Measurements from ENCODE around the gene GMIP. TPM values are rescaled to one million over a fixed set of nuclear protein-coding genes. Genes with fewer than 3 reads are reported as not detected.

Gene GMIP
- total and polyA plus RNA-seq, 2 of the 13 experiments (the other 11 are each of a cell fraction or from before 2014, with no cell fraction given), result 1.5 to 1.8 TPM

GRCh38 chr19:19663256-19664120 is 20.0 kb upstream of the GMIP start, which contains the start of gene ATP13A1 (continued):
- TF ChIP-seq SMAD9 (CRISPR knock-in tag; IDR thresholded peaks at IDR 0.05), result no peak
- TF ChIP-seq POLR2G (IDR thresholded peaks at IDR 0.05; ENCODE audit: low read depth, low read length), result peak; percentile 87
- TF ChIP-seq PRMT3 (CRISPR knock-in tag; IDR thresholded peaks at IDR 0.05; ENCODE audit: borderline replicate concordance, low read depth), result no peak
- TF ChIP-seq ERF (CRISPR knock-in tag; IDR thresholded peaks at IDR 0.05), result peak; percentile 81
- TF ChIP-seq ZNF674 (CRISPR knock-in tag; IDR thresholded peaks at IDR 0.05; ENCODE audit: low read depth), result no peak
- TF ChIP-seq RNF2 (conservative IDR thresholded peaks at IDR 0.05; ENCODE audit: low read depth), result no peak; the same call in 1 of the 2 replicates
- TF ChIP-seq, protein P1, sequence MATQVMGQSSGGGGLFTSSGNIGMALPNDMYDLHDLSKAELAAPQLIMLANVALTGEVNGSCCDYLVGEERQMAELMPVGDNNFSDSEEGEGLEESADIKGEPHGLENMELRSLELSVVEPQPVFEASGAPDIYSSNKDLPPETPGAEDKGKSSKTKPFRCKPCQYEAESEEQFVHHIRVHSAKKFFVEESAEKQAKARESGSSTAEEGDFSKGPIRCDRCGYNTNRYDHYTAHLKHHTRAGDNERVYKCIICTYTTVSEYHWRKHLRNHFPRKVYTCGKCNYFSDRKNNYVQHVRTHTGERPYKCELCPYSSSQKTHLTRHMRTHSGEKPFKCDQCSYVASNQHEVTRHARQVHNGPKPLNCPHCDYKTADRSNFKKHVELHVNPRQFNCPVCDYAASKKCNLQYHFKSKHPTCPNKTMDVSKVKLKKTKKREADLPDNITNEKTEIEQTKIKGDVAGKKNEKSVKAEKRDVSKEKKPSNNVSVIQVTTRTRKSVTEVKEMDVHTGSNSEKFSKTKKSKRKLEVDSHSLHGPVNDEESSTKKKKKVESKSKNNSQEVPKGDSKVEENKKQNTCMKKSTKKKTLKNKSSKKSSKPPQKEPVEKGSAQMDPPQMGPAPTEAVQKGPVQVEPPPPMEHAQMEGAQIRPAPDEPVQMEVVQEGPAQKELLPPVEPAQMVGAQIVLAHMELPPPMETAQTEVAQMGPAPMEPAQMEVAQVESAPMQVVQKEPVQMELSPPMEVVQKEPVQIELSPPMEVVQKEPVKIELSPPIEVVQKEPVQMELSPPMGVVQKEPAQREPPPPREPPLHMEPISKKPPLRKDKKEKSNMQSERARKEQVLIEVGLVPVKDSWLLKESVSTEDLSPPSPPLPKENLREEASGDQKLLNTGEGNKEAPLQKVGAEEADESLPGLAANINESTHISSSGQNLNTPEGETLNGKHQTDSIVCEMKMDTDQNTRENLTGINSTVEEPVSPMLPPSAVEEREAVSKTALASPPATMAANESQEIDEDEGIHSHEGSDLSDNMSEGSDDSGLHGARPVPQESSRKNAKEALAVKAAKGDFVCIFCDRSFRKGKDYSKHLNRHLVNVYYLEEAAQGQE (IDR thresholded peaks at IDR 0.05; ENCODE audit: borderline replicate concordance in 1 of 2, low read depth in 1 of 2, low read length in 2 of 2), result no peak
- no peak for TF ChIP-seq AKNA (CRISPR knock-in tag; IDR thresholded peaks at IDR 0.05; ENCODE audit: borderline replicate concordance)
- TF ChIP-seq RARA (CRISPR knock-in tag; IDR thresholded peaks at IDR 0.05), result no peak
- peak; percentile 83; the same call in 1 of the 2 replicates for TF ChIP-seq ELF4 (CRISPR knock-in tag; IDR thresholded peaks at IDR 0.05; ENCODE audit: borderline replicate concordance)
- TF ChIP-seq SETDB1 (CRISPR knock-in tag; IDR thresholded peaks at IDR 0.05; ENCODE audit: borderline replicate concordance), result no peak
- TF ChIP-seq ZNF138 (CRISPR knock-in tag; IDR thresholded peaks at IDR 0.05; ENCODE audit: low read depth), result no peak
- TF ChIP-seq EEA1 (CRISPR knock-in tag; IDR thresholded peaks at IDR 0.05; ENCODE audit: borderline replicate concordance), result no peak
- TF ChIP-seq ZNF784 (CRISPR knock-in tag; IDR thresholded peaks at IDR 0.05; ENCODE audit: borderline replicate concordance), result no peak
- TF ChIP-seq RBFOX2 (IDR thresholded peaks at IDR 0.05; ENCODE audit: low read depth, low read length), result peak; percentile 94

Measured in HepG2 (cell line).